Motor neuron (in vitro differentiated cells): Measurements from ENCODE around the gene USP15. TPM values are rescaled to one million over a fixed set of nuclear protein-coding genes. Genes with fewer than 3 reads are reported as not detected.
A peak's percentile ranks its signal among the peaks of the same experiment; 100 is the strongest.

ENCODE experiments used
- ATAC-seq, 8 experiments: fragments of 200-7000 bp; cut with Tn5 transposase; replicated peaks in 6 of 8; 2 replicates each; pipeline ENCODE4 v1.8.0; 2021; ENCODE audit warnings: mild to moderate bottlenecking in 8 of 8, moderate library complexity in 8 of 8
- H3K27ac ChIP-seq, 2 donors: fragments of 250-450 bp; sonication (Bioruptor Pico); 2 replicates each; pipeline ENCODE4 v1.9.0; 2021; ENCODE audit warnings: antibody characterized with exemption in 2 of 2, mild to moderate bottlenecking in 2 of 2, moderate library complexity in 1 of 2
- H3K4me1 ChIP-seq, 2 donors: fragments of 250-450 bp; sonication (Bioruptor Pico); replicated peaks in 1 of 2; 2 replicates each; pipeline ENCODE4 v1.6.1; 2021; ENCODE audit warnings: antibody characterized with exemption in 2 of 2, mild to moderate bottlenecking in 2 of 2, moderate library complexity in 1 of 2
- H3K4me3 ChIP-seq, 5 donors: fragments of 250-450 bp; sonication (Bioruptor Pico); 2 replicates each; pipeline ENCODE4 v1.9.0; 2021; ENCODE audit warnings: antibody characterized with exemption in 5 of 5, mild to moderate bottlenecking in 5 of 5, moderate library complexity in 4 of 5
- WGBS, 10 experiments: fragments of 450-650 bp; shearing (Covaris generic); methylation state at CpG; one replicate each; pipeline ENCODE4 v1.0.0; 2022; 5-methylcytosine and 5-hydroxymethylcytosine counted together
- in situ Hi-C, 9 experiments: fragments of 400-800 bp; cut with MboI; loops; one replicate each; pipeline ENCODE4 v1.15.0; 2021; ENCODE audit warnings: low sequenced_read_pairs in 9 of 9, low pct_unique_long_range_greater_than_20kb in 2 of 9; ENCODE audit not compliant: unreplicated experiment in 9 of 9
- total RNA-seq, 8 experiments: library from RNA; unstranded; fragments of 300-600 nt; gene quantifications; 2 replicates each; pipeline versions ENCODE4 v1.2.3 to v1.2.4, GENCODE V29; 2022

Gene USP15
- total RNA-seq, 8 experiments from 2014 or later = 47.1 to 92.0 (median 67.7) TPM

DNA sequence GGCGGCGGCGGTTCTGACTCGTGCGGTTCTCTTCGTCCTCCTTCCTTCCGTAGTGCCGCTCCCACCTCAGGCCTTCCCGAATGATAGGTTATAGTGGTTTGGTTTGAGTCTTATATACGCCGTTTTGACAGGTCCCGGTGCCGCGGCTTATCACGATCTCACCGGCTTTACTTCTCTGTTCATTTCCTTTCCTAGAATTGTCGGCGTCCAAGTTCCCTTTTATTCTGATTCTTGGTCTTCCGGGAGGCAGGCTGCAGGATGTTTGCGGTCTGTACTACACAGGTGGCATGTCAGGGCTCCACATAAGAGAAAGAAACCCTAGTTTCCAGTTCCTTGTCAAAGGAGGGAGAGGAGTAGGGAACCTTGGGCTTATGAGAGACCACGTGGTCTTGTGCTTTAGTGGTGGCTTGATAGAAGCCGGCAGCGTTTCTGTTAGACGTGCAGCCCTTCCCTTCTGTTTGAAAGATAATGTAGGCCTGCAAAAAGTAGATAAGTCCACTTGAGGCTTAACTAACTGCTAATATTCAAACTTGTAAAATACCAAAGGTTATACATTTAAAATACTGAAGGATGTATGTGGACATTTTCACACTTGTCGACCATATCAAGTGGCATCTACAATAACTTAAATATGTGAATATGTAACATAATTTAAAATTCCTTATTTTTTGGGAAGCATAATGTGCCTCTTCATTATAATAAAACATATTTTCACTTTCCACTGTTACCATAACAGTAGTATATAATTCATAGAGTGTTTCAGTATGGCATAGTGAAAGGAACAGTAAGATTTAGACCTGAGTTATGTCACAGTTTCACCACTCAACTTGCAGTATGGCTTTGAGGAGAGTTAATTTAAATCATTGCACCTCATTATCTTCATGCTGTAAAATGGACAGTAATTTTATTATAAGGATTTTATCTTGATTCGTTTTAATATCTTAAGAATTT, 804 bp downstream of the USP15 start:
- Histone ChIP-seq H3K27ac (peak overlapping the region; percentile 88 to 93), H3K4me1 (peaks cover 6 to 19% of the 10 kb centered on the region in 2 donors), H3K4me3 (peak overlapping the region; percentile 74 to 95 (median 84))
- peak; percentile 1 to 12 (median 4) for ATAC-seq
- in situ Hi-C loops = no loop called here
- 0 to 10% (median 0%) methylated on average over 1 to 15 of the region's 26 CpGs for WGBS, 10 experiments

DNA sequence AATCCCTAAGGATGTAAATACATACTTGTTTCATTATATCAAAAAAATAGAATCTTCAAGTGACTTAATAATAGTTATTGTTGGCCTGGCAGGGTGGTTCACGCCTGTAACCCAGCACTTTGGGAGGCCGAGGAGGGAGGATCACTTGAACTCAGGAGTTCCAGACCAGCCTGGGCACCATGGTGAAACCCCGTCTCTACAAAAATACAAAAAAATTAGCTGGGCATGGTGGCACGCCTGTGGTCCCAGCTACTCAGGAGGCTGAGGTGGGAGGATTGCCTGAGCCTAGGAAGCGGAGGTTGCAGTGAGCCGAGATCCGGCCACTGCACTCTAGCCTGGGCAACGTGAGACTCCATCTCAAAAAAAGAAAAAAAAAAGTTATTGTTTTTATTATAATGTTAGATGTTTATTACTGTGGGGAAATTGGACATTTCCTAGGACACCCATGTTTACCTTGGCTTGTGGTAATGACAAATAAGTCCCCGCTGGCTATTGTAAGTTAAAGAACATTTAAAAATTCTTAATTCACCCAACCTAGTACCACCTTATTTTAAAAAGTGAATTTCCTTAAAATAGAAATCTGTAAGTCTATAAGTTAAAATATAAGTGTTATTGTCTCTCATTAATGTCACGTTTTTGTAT, 1.8 kb downstream of the USP15 start:
- in situ Hi-C loops = no loop called here
- Histone ChIP-seq H3K4me1 (peaks cover 6 to 19% of the 10 kb centered on the region in 2 donors), H3K4me3 (peak overlapping the region in 4 of 5 donors; percentile 83 to 95 (median 89)), H3K27ac (no peak overlapping the region)
- ATAC-seq = no peak
- 80 to 100% (median 94%) methylated on average over 1 to 10 of the region's 10 CpGs; no CpG with 5 or more reads in 2 of the 10 experiments for WGBS, 10 experiments

DNA sequence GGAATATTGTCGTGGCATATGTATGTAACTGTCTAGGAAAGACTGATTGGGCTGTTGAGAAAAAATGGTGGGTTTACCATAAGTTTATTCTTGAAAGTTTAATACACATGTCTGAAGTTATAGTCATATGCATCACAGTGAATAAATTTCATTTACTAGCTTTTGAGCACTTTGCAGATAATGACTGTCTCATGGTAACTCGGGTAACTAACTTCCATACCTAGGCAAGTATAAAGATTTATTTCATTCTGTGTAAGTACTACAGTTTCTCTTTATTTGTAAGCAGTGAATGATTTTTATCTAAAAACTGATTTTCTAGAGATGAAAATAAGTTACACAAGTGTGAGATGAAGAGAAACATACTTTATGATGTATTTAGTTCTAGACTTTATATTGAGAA, 3.0 kb downstream of the USP15 start:
- 63 to 100% (median 100%) methylated on average over 1 to 2 of the region's 2 CpGs; no CpG with 5 or more reads in 1 of the 10 experiments for WGBS, 10 experiments
- ATAC-seq = no peak
- peaks cover 6 to 19% of the 10 kb centered on the region in 2 donors for H3K4me1 ChIP-seq
- no peak overlapping the region for H3K27ac ChIP-seq
- H3K4me3 ChIP-seq = no peak overlapping the region
- in situ Hi-C loops = no loop called here

DNA sequence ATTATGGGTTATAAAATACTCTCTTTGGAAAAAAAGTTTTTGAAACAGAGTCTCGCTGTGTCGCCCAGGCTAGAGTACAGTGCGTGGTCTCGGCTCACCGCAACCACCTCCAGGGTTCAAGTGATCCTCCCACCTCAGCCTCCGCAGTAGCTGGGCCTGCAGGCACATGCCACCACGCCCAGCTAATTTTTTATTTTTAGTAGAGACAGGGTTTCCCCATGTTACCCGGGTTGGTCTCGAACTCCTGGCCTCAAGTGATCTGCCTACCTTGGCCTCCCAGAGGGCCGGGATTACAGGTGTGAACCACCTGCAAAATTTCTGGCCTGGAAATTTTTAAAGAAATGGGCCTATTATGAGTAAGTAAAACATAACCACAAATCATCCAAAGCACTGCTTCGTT, 3.8 kb downstream of the USP15 start:
- WGBS, 10 experiments = 67 to 100% (median 98%) methylated on average over 1 to 9 of the region's 11 CpGs
- in situ Hi-C loops = no loop called here
- no peak for ATAC-seq

DNA sequence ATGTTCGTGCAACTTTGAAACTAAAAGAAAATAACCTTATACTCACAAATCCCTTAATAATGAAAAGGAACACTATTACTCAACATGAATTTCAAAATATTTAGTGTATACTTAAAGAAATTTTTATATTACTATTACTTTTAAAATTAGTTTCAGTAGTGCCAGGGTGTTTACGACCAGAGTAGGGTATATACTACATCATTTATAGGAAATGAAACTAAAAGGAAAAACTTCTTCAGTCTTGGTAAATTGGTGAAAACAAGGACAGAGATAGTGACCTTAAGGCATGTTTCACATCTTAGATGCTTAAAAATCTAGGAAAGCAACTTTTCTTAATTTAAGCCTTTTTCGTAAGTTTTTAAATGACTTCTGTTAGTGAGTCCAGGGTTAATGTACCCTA, 4.5 kb downstream of the USP15 start:
- peaks cover 0 to 13% of the 10 kb centered on the region in 2 donors for H3K4me1 ChIP-seq
- WGBS, 10 experiments = 60 to 100% (median 100%) methylated on average over 2 to 3 of the region's 3 CpGs; no CpG with 5 or more reads in 1 of the 10 experiments
- no peak for ATAC-seq
- no peak overlapping the region for H3K4me3 ChIP-seq
- H3K27ac ChIP-seq = no peak overlapping the region
- in situ Hi-C loops = no loop called here

More for the DNA sequence above, 3.8 kb downstream of the USP15 start:
- H3K4me3 ChIP-seq = no peak overlapping the region
- no peak overlapping the region for H3K27ac ChIP-seq
- H3K4me1 ChIP-seq = peaks cover 4 to 16% of the 10 kb centered on the region in 2 donors

DNA sequence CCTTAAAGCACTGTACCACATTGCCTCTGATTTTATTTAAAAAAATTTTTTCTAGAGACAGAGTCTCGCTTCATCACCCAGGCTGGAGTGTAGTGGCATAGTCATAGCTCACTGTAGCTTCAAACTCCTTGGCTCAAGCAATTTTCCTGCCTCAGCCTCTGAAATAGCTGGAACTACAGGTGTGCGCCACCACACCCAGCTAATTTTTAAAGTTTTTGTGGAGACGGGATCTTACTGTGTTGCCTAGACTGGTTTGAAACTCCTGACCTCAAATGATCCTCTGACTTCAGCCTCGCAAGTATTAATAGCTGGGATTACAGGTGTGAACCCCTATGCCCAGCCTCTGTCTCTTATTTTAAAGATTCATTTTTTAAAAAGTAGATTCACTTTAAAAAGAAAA, 5.3 kb downstream of the USP15 start:
- ATAC-seq = no peak
- in situ Hi-C loops = no loop called here
- 80 to 100% (median 98%) methylated on average over 2 to 4 of the region's 4 CpGs; no CpG with 5 or more reads in 2 of the 10 experiments for WGBS, 10 experiments
- Histone ChIP-seq H3K27ac (no peak overlapping the region), H3K4me3 (no peak overlapping the region), H3K4me1 (peaks cover 0 to 13% of the 10 kb centered on the region in 2 donors)

DNA sequence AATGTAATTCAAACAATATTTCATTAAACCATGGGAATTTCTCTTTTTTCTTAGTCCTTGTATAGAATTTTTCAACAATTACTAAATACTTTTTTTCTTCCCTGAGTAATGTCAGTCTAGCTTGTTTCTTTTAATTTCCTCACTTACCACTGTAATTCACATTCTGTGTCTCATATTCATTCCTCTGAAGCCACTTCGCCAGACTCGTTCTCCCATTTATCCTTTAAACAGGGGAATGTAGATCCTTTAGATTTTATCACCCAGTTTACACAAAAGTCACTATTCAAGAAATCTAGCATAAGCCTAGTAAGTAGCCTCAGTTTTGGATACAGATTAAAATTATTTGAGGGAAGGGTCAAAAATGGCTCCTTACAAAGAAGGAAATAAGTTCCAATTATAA, 6.8 kb downstream of the USP15 start:
- ATAC-seq = no peak
- no peak overlapping the region for H3K27ac ChIP-seq
- peaks cover 0 to 6% of the 10 kb centered on the region in 2 donors for H3K4me1 ChIP-seq
- no peak overlapping the region for H3K4me3 ChIP-seq
- in situ Hi-C loops = no loop called here
- 67 to 100% (median 93%) methylated on average over 1 to 2 of the region's 2 CpGs; no CpG with 5 or more reads in 1 of the 10 experiments for WGBS, 10 experiments

DNA sequence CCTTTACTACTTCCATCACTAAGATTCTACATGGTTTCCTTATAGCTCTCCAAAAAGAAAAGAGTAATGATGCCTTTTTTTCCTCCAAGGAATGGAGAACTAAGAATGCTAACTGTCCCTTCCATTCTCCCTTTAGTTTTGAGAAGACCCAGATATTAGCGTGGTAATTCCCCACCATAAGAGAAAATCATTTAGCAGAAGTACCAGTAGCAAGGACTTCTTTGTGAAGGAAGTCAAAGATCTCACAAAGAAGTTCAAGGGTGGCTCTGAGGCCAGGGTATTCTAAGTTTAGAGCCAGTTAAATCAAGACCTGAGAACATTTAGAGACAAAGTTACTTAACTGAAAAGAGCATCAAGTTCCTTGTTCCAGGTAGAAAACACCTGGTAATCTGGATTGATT, 7.3 kb downstream of the USP15 start:
- ATAC-seq = no peak
- WGBS, 10 experiments = 80 to 100% (median 100%) methylated on average over 1 of the region's 1 CpG; no CpG with 5 or more reads in 5 of the 10 experiments
- in situ Hi-C loops = no loop called here
- H3K4me1 ChIP-seq = peaks cover 0 to 2% of the 10 kb centered on the region in 2 donors
- no peak overlapping the region for H3K27ac ChIP-seq
- H3K4me3 ChIP-seq = no peak overlapping the region

DNA sequence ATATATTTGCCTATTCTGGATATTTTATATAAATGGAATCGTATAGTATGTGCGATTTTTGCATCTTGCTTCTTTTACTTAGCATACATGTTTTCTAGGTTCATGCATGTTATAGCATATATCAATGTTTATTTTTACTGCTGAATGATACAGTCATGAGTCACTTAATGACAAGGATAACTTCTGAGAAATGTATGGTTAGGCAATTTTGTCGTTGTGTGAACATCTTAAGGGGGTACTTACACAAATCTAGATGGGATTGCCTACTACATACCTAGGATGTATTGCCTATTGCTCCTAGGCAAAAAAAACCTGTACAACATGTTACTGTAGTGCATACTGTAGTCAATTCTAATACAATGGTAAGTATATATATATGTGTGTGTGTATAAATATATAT, 8.8 kb downstream of the USP15 start:
- in situ Hi-C loops = no loop called here

DNA sequence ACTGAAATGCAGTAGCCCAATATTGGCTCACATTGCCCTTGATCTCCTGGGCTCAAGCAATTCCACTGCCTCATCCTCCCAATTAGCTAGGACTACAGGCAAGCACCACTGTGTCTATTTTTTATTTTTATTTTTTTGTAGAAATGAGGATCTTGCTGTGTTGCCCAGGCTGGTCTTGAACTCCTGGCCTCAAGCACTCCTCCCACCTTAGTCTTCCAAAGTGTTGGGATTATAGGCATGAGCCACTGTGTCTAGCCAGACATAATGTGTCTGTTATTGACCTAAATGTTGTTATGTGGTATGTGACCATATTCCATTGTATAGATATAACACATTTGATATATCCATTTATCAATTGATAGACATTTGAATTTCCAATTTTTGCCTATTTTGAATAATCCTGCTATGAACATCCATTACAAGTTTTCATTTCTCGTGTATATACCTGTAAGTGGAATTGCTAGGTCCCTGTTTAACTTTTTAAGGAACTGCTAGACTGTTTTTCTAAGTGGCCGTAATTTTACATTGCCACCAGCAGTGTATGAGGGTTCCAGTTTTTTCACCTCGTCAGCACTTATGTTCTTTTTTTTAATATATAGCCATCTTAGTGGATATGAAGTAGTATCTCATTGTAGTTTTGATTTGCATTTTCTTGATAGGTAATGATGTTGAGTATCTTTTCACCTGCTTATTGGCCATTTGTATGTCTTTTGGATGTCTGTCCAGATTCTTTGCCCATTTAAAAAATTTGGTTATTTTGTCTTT, 9.4 kb downstream of the USP15 start:
- WGBS, 10 experiments = 62 to 100% (median 94%) methylated on average over 1 to 3 of the region's 3 CpGs; no CpG with 5 or more reads in 1 of the 10 experiments
- H3K4me1 ChIP-seq = no peaks in the 10 kb centered on the region
- ATAC-seq = no peak
- in situ Hi-C loops = no loop called here
- H3K4me3 ChIP-seq = no peak overlapping the region
- H3K27ac ChIP-seq = no peak overlapping the region

More for the DNA sequence above, 8.8 kb downstream of the USP15 start:
- 67 to 100% (median 86%) methylated on average over 2 to 3 of the region's 3 CpGs; no CpG with 5 or more reads in 2 of the 10 experiments for WGBS, 10 experiments
- Histone ChIP-seq H3K4me1 (no peaks in the 10 kb centered on the region), H3K4me3 (no peak overlapping the region), H3K27ac (no peak overlapping the region)
- ATAC-seq = no peak

DNA sequence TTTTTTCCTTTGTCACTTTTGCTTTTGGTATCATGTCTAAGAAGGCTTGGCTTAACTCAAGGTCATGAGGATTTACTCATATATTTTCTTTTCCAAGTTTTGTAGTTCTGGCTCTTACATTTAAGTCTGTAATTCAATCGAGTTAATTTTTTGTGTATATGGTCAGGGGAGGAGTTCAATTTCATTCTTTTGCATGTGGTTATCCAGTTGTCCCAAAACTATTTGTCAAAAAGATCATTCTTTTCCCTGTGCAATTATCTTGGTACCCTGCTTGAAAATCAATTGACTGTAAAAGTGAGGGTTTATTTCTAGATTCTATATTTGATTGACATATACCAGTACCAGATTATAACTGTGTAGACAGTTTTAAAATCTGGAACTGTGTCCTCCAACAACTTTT, 10.2 kb downstream of the USP15 start:
- Histone ChIP-seq H3K4me3 (no peak overlapping the region), H3K27ac (no peak overlapping the region), H3K4me1 (no peaks in the 10 kb centered on the region)
- in situ Hi-C loops = no loop called here
- ATAC-seq = no peak
- 0 to 100% (median 67%) methylated on average over 1 of the region's 1 CpG; no CpG with 5 or more reads in 1 of the 10 experiments for WGBS, 10 experiments

DNA sequence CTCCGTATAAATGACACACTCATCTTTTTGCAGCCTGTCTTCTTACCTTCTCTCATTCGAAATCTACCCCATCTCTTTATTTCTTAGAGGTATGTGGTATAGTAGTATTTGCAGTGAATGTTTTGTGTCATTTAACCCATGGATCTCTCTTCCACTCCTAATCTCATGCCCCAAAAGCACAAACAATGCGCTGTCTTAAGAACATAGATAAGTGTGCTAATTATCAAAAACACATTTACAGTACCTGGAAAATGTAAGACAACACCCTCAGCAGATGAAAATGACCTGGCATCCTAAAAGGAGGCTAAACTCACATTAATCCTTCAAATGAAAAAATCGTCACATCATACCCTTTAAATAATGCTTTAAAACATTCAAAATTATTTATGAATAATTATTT, 10.7 kb downstream of the USP15 start:
- no peaks in the 10 kb centered on the region for H3K4me1 ChIP-seq
- ATAC-seq = no peak
- 41 to 100% (median 73%) methylated on average over 2 to 4 of the region's 4 CpGs; no CpG with 5 or more reads in 1 of the 10 experiments for WGBS, 10 experiments
- no peak overlapping the region for H3K27ac ChIP-seq
- no peak overlapping the region for H3K4me3 ChIP-seq
- in situ Hi-C loops = no loop called here
